Neural cell (in vitro differentiated cells): Measurements from ENCODE around the gene PHLPP2. TPM values are rescaled to one million over a fixed set of nuclear protein-coding genes. Genes with fewer than 3 reads are reported as not detected.
"Not testable (repeated sequence)": the region's sequence is repeated elsewhere in the genome, so short reads cannot be mapped to it uniquely, and the experiment has no call there.

Source experiments
- H2AFZ ChIP-seq: fragments of 200-600, 300-800 bp; sonication (generic), shearing (Covaris generic); 2 replicates; pipeline ENCODE4 v1.6.0; 2014; ENCODE audit warnings: low read depth, mild to moderate bottlenecking, antibody characterized with exemption, low read length, moderate library complexity
- H3F3A ChIP-seq: fragments of 200-600 bp; shearing (Covaris generic); 2 replicates; pipeline ENCODE4 v1.6.1; 2016; ENCODE audit warnings: mild to moderate bottlenecking, moderate library complexity, mixed read lengths, antibody characterized with exemption, low read length; ENCODE audit not compliant: insufficient read depth, poor library complexity, severe bottlenecking
- H3K27ac ChIP-seq: fragments of 200-600, 300-800 bp; sonication (generic), shearing (Covaris generic); 2 replicates; pipeline ENCODE4 v1.5.1; 2014; ENCODE audit warnings: mild to moderate bottlenecking, low read length, moderate library complexity
- H3K27me3 ChIP-seq: fragments of 300-800, 200-600 bp; sonication (generic), shearing (Covaris generic); 2 replicates; pipeline ENCODE4 v1.6.0; 2014; ENCODE audit warnings: mild to moderate bottlenecking, low read depth, low read length, moderate library complexity; ENCODE audit not compliant: insufficient read depth
- H3K36me3 ChIP-seq: fragments of 300-800, 200-600 bp; sonication (generic), shearing (Covaris generic); 2 replicates; pipeline ENCODE4 v1.5.1; 2014; ENCODE audit warnings: mild to moderate bottlenecking, antibody characterized with exemption, low read length, moderate library complexity; ENCODE audit not compliant: insufficient read depth
- H3K4me2 ChIP-seq: fragments of 300-800, 200-600 bp; sonication (generic), shearing (Covaris generic); 2 replicates; pipeline ENCODE4 v1.6.0; 2014; ENCODE audit warnings: mild to moderate bottlenecking, low read length
- H3K4me3 ChIP-seq: fragments of 300-800, 200-600 bp; sonication (generic), shearing (Covaris generic); 2 replicates; pipeline ENCODE4 v1.5.1; 2014; ENCODE audit warnings: mild to moderate bottlenecking, low read length, moderate library complexity
- H3K79me2 ChIP-seq: fragments of 200-600 bp; shearing (Covaris generic); replicated peaks from 2 replicates; pipeline ENCODE4 v1.6.0; 2014; ENCODE audit warnings: mild to moderate bottlenecking, low read length, moderate library complexity; ENCODE audit not compliant: insufficient read depth
- H3K9ac ChIP-seq: fragments of 300-800, 200-600 bp; sonication (generic), shearing (Covaris generic); 2 replicates; pipeline ENCODE4 v1.6.1; 2016; ENCODE audit warnings: mild to moderate bottlenecking, low read length, mixed read lengths
- H3K9me2 ChIP-seq: fragments of 200-600 bp; shearing (Covaris generic); 2 replicates; pipeline ENCODE4 v1.6.1; 2016; ENCODE audit warnings: mild to moderate bottlenecking, low read length, mixed read lengths; ENCODE audit not compliant: insufficient read depth
- H3K9me3 ChIP-seq: fragments of 200-600, 300-800 bp; sonication (generic), shearing (Covaris generic); 2 replicates; pipeline ENCODE4 v1.6.1; 2016; ENCODE audit warnings: mild to moderate bottlenecking, mixed run types, low read length, moderate library complexity, mixed read lengths
- H4K20me1 ChIP-seq: fragments of 200-600 bp; shearing (Covaris generic); 2 replicates; pipeline ENCODE4 v1.6.1; 2016; ENCODE audit warnings: mild to moderate bottlenecking, mixed run types; ENCODE audit not compliant: insufficient read depth
- polyA plus RNA-seq: library from polyadenylated mRNA; depleted of rRNA; stranded (reverse); fragments of >200 nt; gene quantifications from 2 replicates; pipeline ENCODE4 v1.2.3, GENCODE V29; 2014
- small RNA-seq, 3 experiments: library from RNA; depleted of rRNA; stranded (forward); fragments of <200 nt; gene quantifications; one replicate each; pipeline ENCODE3, GENCODE V24; 2012

Gene PHLPP2
- polyA plus RNA-seq, 1 donor from 2014 or later = 11.0 TPM

DNA sequence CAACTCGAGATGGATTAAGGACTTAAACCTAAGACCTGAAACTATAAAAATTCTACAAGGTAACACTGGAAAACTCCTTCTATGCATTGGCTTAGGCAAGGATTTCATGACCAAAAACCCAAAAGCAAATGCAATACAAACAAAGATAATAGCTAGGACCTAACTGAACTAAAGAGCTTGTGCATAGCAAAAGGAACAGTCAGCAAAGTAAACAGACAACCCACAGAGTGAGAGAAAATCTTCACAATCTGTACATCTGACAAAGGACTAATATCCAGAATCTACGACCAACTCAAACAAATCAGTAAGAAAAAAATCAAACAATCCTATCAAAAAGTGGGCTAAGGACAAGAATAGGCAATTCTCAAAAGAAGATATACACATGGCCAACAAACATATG, 126.1 kb downstream of the PHLPP2 start:
- H3K4me3 ChIP-seq, H3K79me2 ChIP-seq, H3K36me3 ChIP-seq, H3F3A ChIP-seq, H3K9me2 ChIP-seq, H3K27ac ChIP-seq, H3K27me3 ChIP-seq, H2AFZ ChIP-seq, H3K4me2 ChIP-seq, H4K20me1 ChIP-seq, H3K9ac ChIP-seq, H3K9me3 ChIP-seq: not testable (repeated sequence)

- H3K79me2 ChIP-seq, H3K9ac ChIP-seq, H3K36me3 ChIP-seq, H4K20me1 ChIP-seq, H3K27ac ChIP-seq, H3K9me3 ChIP-seq, H3K4me3 ChIP-seq, H2AFZ ChIP-seq, H3K9me2 ChIP-seq, H3K4me2 ChIP-seq, H3K27me3 ChIP-seq, H3F3A ChIP-seq: not testable (repeated sequence)
Measured at GRCh38 chr16:71595340-71595826, 129.1 kb downstream of the PHLPP2 start.

Small RNAs within 50 kb of the gene (small RNA-seq; reads per million reads assigned to genes)
- gene RNU6-208P = 0 to 0.16 (median 0.06) reads per million in 3 experiments
- 0 reads per million in 3 experiments for gene SNORA70D
- 560 to 1,875 (median 768) reads per million in 3 experiments for gene SNORD71

Other genes starting within 250 kb of the PHLPP2 start
- 6.6 and 11.8 TPM in 2 replicates for gene ZNF19, start 235.4 kb downstream of the PHLPP2 start, polyA plus RNA-seq
- gene CHST4, start 198.3 kb downstream of the PHLPP2 start, polyA plus RNA-seq = not detected in 2 replicates
- gene TAT, start 147.6 kb downstream of the PHLPP2 start, polyA plus RNA-seq = 0.14 TPM in 1 of 2 replicates, not detected in the other
- gene MARVELD3, start 98.5 kb downstream of the PHLPP2 start, polyA plus RNA-seq = not detected in 2 replicates
- 57.1 and 62.2 TPM in 2 replicates for gene AP1G1, start 84.1 kb upstream of the PHLPP2 start, polyA plus RNA-seq
- 8.1 and 9.5 TPM in 2 replicates for gene ATXN1L, start 121.3 kb upstream of the PHLPP2 start, polyA plus RNA-seq
- 128 and 148 TPM in 2 replicates for gene ZNF821, start 159.5 kb upstream of the PHLPP2 start, polyA plus RNA-seq
- gene IST1, start 170.8 kb upstream of the PHLPP2 start, polyA plus RNA-seq = 389 and 461 TPM in 2 replicates